SK-N-SH treated with all-trans-retinoic acid at 6 μM for 48 hours (cell line): Measurements from ENCODE around the gene AMACR.

Source experiments
- ATAC-seq: fragments of 200-7000 bp; cut with Tn5 transposase; 3 replicates; pipeline ENCODE4 v1.9.1; 2020; ENCODE audit warnings: mild to moderate bottlenecking, moderate library complexity
- ARNTL ChIP-seq: fragments of 450-650 bp; formaldehyde crosslinking; IDR thresholded peaks from 2 replicates; pipeline ENCODE4 v1.5.0; 2020; ENCODE audit warnings: low read depth, mild to moderate bottlenecking, moderate library complexity, borderline replicate concordance
- BACH2 ChIP-seq: fragments of 250-450 bp; sonication (Bioruptor Pico); IDR thresholded peaks from 2 replicates; pipeline ENCODE4 v1.9.0; 2021; ENCODE audit warnings: mild to moderate bottlenecking, borderline replicate concordance
- CSRNP3 ChIP-seq: fragments of 250-450 bp; sonication (Bioruptor Pico); IDR thresholded peaks from 2 replicates; pipeline ENCODE4 v1.5.1; 2021; ENCODE audit warnings: mild to moderate bottlenecking, moderate library complexity
- ESRRG ChIP-seq: fragments of 250-450 bp; sonication (Bioruptor Pico); IDR thresholded peaks from 2 replicates; pipeline ENCODE4 v1.6.1; 2021; ENCODE audit warnings: mild to moderate bottlenecking
- GLIS3 ChIP-seq: fragments of 250-450 bp; sonication (Bioruptor Pico); IDR thresholded peaks from 2 replicates; pipeline ENCODE4 v1.5.0; 2020; ENCODE audit warnings: mild to moderate bottlenecking, moderate library complexity
- ISL1 ChIP-seq: fragments of 250-450 bp; sonication (Bioruptor Pico); IDR thresholded peaks from 2 replicates; pipeline ENCODE4 v2.1.2; 2022; ENCODE audit warnings: mild to moderate bottlenecking, moderate library complexity
- OSR1 ChIP-seq: fragments of 250-450 bp; sonication (Bioruptor Pico); IDR thresholded peaks from 2 replicates; pipeline ENCODE4 v1.8.0; 2022; ENCODE audit warnings: moderate library complexity, mild to moderate bottlenecking, inconsistent platforms
- PATZ1 ChIP-seq: fragments of 250-450 bp; sonication (Bioruptor Pico); IDR thresholded peaks from 2 replicates; pipeline ENCODE4 v1.8.0; 2020; ENCODE audit warnings: mild to moderate bottlenecking, moderate library complexity, borderline replicate concordance
- POU6F1 ChIP-seq: fragments of 250-450 bp; sonication (Bioruptor Pico); IDR thresholded peaks from 2 replicates; pipeline ENCODE4 v1.8.0; 2021; ENCODE audit warnings: low read depth, mild to moderate bottlenecking, moderate library complexity, borderline replicate concordance
- PPARA ChIP-seq: fragments of 250-450 bp; sonication (Bioruptor Pico); IDR thresholded peaks from 2 replicates; pipeline ENCODE4 v1.5.0; 2020; ENCODE audit warnings: mild to moderate bottlenecking, borderline replicate concordance
- RARB ChIP-seq: fragments of 250-450 bp; sonication (Bioruptor Pico); IDR thresholded peaks from 2 replicates; pipeline ENCODE4 v1.8.0; 2021; ENCODE audit warnings: mild to moderate bottlenecking, moderate library complexity
- SNAI2 ChIP-seq: fragments of 250-450 bp; sonication (Bioruptor Pico); IDR thresholded peaks from 2 replicates; pipeline ENCODE4 v1.5.0; 2020; ENCODE audit warnings: mild to moderate bottlenecking, moderate library complexity
- TCF4 ChIP-seq: fragments of 250-450 bp; sonication (Bioruptor Pico); IDR thresholded peaks from 2 replicates; pipeline ENCODE4 v1.8.0; 2021; ENCODE audit warnings: mild to moderate bottlenecking, moderate library complexity, borderline replicate concordance
- TOX ChIP-seq: fragments of 250-450 bp; sonication (Bioruptor Pico); IDR thresholded peaks from 2 replicates; pipeline ENCODE4 v1.8.0; 2021; ENCODE audit warnings: mild to moderate bottlenecking, moderate library complexity, borderline replicate concordance
- TSHZ2 ChIP-seq: fragments of 250-450 bp; sonication (Bioruptor Pico); IDR thresholded peaks from 2 replicates; pipeline ENCODE4 v1.5.0; 2020; ENCODE audit warnings: mild to moderate bottlenecking, moderate library complexity
- ZC3H10 ChIP-seq: fragments of 250-450 bp; sonication (Bioruptor Pico); IDR thresholded peaks from 2 replicates; pipeline ENCODE4 v1.5.1; 2021; ENCODE audit warnings: mild to moderate bottlenecking, moderate library complexity
- ZFP3 ChIP-seq: fragments of 250-450 bp; sonication (Bioruptor Pico); IDR thresholded peaks from 2 replicates; pipeline ENCODE4 v1.5.0; 2020; ENCODE audit warnings: mild to moderate bottlenecking, moderate library complexity
- ZFP30 ChIP-seq: fragments of 450-650 bp; formaldehyde crosslinking; IDR thresholded peaks from 2 replicates; pipeline ENCODE4 v1.5.0; 2022; ENCODE audit warnings: mild to moderate bottlenecking, moderate library complexity
- ZNF565 ChIP-seq: fragments of 450-650 bp; formaldehyde crosslinking; conservative IDR thresholded peaks from 2 replicates; pipeline ENCODE4 v1.5.0; 2020; ENCODE audit warnings: low read depth, mild to moderate bottlenecking, moderate library complexity
- ZNF70 ChIP-seq: fragments of 450-650 bp; formaldehyde crosslinking; IDR thresholded peaks from 2 replicates; pipeline ENCODE4 v1.5.0; 2020; ENCODE audit warnings: mild to moderate bottlenecking, moderate library complexity
- ZNF8 ChIP-seq: fragments of 450-650 bp; formaldehyde crosslinking; IDR thresholded peaks from 2 replicates; pipeline ENCODE4 v1.5.0; 2020; ENCODE audit warnings: mild to moderate bottlenecking, moderate library complexity
- TF ChIP-seq, protein P1 (sequence below): fragments of 250-450 bp; sonication (Bioruptor Pico); IDR thresholded peaks from 2 replicates; pipeline ENCODE4 v1.5.1; 2020; ENCODE audit warnings: low read depth, mild to moderate bottlenecking, moderate library complexity

Gene AMACR

GRCh38 chr5:34015120-34015822 lies 7.4 kb upstream of the AMACR start:
- ATAC-seq: no peak
- TF ChIP-seq ZFP30 (CRISPR knock-in tag): no peak
- no peak for TF ChIP-seq ZNF8 (CRISPR knock-in tag)
- no peak for TF ChIP-seq ZNF565 (CRISPR knock-in tag)
- no peak for TF ChIP-seq OSR1 (CRISPR knock-in tag)
- TF ChIP-seq ZC3H10 (CRISPR knock-in tag): no peak
- no peak for TF ChIP-seq PPARA (CRISPR knock-in tag)
- no peak for TF ChIP-seq PATZ1 (CRISPR knock-in tag)
- no peak for TF ChIP-seq GLIS3 (CRISPR knock-in tag)
- TF ChIP-seq ZFP3 (CRISPR knock-in tag): no peak
- TF ChIP-seq, all 23 proteins: peak for 0

DNA sequence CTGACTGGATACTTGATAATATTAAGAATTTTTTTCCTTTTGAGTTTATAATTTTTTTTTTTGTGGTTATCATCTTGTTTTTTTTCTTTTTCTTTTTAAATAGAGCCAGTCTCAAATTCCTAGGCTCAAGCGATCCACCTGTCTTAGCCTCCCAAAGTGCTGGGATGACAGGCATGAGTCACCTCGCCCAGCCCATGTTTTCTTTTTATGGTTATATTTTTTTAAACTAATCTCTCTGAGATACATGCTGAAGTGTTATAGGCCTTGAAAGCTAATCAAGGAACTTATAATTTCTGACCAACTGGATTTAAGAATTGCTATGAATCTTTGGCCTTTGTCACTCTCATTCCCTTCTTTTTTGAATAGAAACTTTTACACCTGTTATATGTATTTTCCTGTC lies 6.8 kb upstream of the AMACR start:
- TF ChIP-seq GLIS3 (CRISPR knock-in tag): no peak
- TF ChIP-seq PATZ1 (CRISPR knock-in tag): no peak
- TF ChIP-seq TSHZ2 (CRISPR knock-in tag): no peak
- TF ChIP-seq ZNF70 (CRISPR knock-in tag): no peak
- no peak for TF ChIP-seq ZFP30 (CRISPR knock-in tag)
- no peak for TF ChIP-seq OSR1 (CRISPR knock-in tag)
- TF ChIP-seq ZC3H10 (CRISPR knock-in tag): no peak
- no peak for TF ChIP-seq SNAI2
- no peak for TF ChIP-seq RARB (CRISPR knock-in tag)
- TF ChIP-seq ZNF8 (CRISPR knock-in tag): no peak
- no peak for TF ChIP-seq ISL1
- TF ChIP-seq ESRRG (CRISPR knock-in tag): no peak
- no peak for TF ChIP-seq TCF4 (CRISPR knock-in tag)
- no peak for TF ChIP-seq ZFP3 (CRISPR knock-in tag)
- no peak for TF ChIP-seq CSRNP3 (CRISPR knock-in tag)
- no peak for TF ChIP-seq BACH2 (CRISPR knock-in tag)
- TF ChIP-seq ARNTL: no peak
- TF ChIP-seq, all 23 proteins: peak for 0
- ATAC-seq: no peak

DNA sequence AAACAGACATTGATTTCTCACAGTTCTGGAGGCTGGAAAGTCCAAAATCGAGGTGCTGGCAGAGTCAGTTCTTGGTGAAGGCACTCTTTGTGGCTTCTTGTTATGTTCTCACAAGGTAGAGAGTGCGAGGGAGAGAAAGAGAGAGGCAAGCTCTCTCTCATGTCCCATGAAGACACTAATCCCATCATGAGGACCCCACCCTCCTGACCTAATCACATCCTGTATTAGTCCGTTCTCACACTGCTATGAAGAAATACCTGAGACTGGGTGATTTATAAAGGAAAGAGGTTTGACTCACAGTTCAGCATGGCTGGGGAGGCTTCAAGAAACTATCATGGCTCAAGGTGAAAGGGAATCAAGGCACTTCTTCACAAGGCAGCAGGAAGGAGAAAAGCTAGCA lies 5.7 kb upstream of the AMACR start:
- no peak for ATAC-seq
- TF ChIP-seq ZNF70 (CRISPR knock-in tag) (no peak), ZNF8 (CRISPR knock-in tag) (no peak), CSRNP3 (CRISPR knock-in tag) (no peak), TOX (CRISPR knock-in tag) (no peak), ZC3H10 (CRISPR knock-in tag) (no peak), ZNF565 (CRISPR knock-in tag) (no peak), PPARA (CRISPR knock-in tag) (no peak), ISL1 (no peak), TCF4 (CRISPR knock-in tag) (no peak), POU6F1 (CRISPR knock-in tag) (no peak), ESRRG (CRISPR knock-in tag) (no peak), ZFP30 (CRISPR knock-in tag) (no peak), SNAI2 (no peak), ZFP3 (CRISPR knock-in tag) (no peak), GLIS3 (CRISPR knock-in tag) (no peak)
- TF ChIP-seq, protein P1, sequence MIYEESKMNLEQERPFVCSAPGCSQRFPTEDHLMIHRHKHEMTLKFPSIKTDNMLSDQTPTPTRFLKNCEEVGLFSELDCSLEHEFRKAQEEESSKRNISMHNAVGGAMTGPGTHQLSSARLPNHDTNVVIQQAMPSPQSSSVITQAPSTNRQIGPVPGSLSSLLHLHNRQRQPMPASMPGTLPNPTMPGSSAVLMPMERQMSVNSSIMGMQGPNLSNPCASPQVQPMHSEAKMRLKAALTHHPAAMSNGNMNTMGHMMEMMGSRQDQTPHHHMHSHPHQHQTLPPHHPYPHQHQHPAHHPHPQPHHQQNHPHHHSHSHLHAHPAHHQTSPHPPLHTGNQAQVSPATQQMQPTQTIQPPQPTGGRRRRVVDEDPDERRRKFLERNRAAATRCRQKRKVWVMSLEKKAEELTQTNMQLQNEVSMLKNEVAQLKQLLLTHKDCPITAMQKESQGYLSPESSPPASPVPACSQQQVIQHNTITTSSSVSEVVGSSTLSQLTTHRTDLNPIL: no peak
